Smooth muscle cell (in vitro differentiated cells): ENCODE measurements around the gene TXNRD1. TPM values are rescaled to one million over a fixed set of nuclear protein-coding genes. Genes with fewer than 3 reads are reported as not detected.

Experiments used
- DNase-seq: peaks from one replicate; lab custom pipeline; 2025; ENCODE audit not compliant: unreplicated experiment; lab: John Stamatoyannopoulos, UW
- H2AFZ ChIP-seq: fragments of 200-600 bp; sonication (generic); 2 replicates; pipeline ENCODE4 v1.6.0; 2016; ENCODE audit warnings: antibody characterized with exemption, low read depth, mild to moderate bottlenecking
- H3F3A ChIP-seq: fragments of 200-600 bp; sonication (generic); 2 replicates; pipeline ENCODE4 v1.6.0; 2017; ENCODE audit warnings: antibody characterized with exemption, low read depth
- H3K27ac ChIP-seq: fragments of 200-600 bp; sonication (generic); 2 replicates; pipeline ENCODE4 v1.5.1; 2016; ENCODE audit warnings: low read depth, mild to moderate bottlenecking
- H3K27me3 ChIP-seq: fragments of 200-600 bp; sonication (generic); 2 replicates; pipeline ENCODE4 v1.6.1; 2016; ENCODE audit warnings: low read depth, mild to moderate bottlenecking
- H3K36me3 ChIP-seq: fragments of 200-600 bp; sonication (generic); 2 replicates; pipeline ENCODE4 v1.5.1; 2016; ENCODE audit warnings: low read depth
- H3K4me1 ChIP-seq: fragments of 200-600 bp; sonication (generic); 2 replicates; pipeline ENCODE4 v1.5.1; 2016; ENCODE audit warnings: low read depth
- H3K4me2 ChIP-seq: fragments of 200-600 bp; sonication (generic); 2 replicates; pipeline ENCODE4 v1.6.0; 2016; ENCODE audit warnings: mild to moderate bottlenecking
- H3K4me3 ChIP-seq: fragments of 200-600 bp; sonication (generic); 2 replicates; pipeline ENCODE4 v1.5.1; 2016; ENCODE audit warnings: mild to moderate bottlenecking
- H3K79me2 ChIP-seq: fragments of 200-600 bp; sonication (generic); 2 replicates; pipeline ENCODE4 v1.6.0; 2016; ENCODE audit warnings: low read depth, mild to moderate bottlenecking
- H3K9ac ChIP-seq: fragments of 200-600 bp; sonication (generic); 2 replicates; pipeline ENCODE4 v1.6.0; 2016; ENCODE audit warnings: low read depth
- H3K9me3 ChIP-seq: fragments of 200-600 bp; sonication (generic); replicated peaks from 2 replicates; pipeline ENCODE4 v1.5.1; 2016; ENCODE audit warnings: low read depth
- H4K20me1 ChIP-seq: fragments of 200-600 bp; sonication (generic); 2 replicates; pipeline ENCODE4 v1.6.0; 2016; ENCODE audit warnings: low read depth
- CTCF ChIP-seq: fragments of 200-600 bp; sonication (generic); IDR thresholded peaks from 2 replicates; pipeline ENCODE4 v1.5.1; 2017; ENCODE audit warnings: borderline replicate concordance, mild to moderate bottlenecking, antibody characterized with exemption; ENCODE audit not compliant: insufficient read depth, poor library complexity, severe bottlenecking
- WGBS: methylation state at CpG from one replicate; pipeline ENCODE4 v1.1.7; 2016; ENCODE audit warnings: low lambda C conversion rate; 5-methylcytosine and 5-hydroxymethylcytosine counted together
- polyA plus RNA-seq: library from polyadenylated mRNA; unstranded; fragments of >200 nt; fragmentation: Nextera tagmentation; extraction: Ambion mirVana; gene quantifications from 2 replicates; pipeline ENCODE4 v1.2.1, GENCODE V29; 2016
- total RNA-seq: library from RNA; depleted of rRNA; stranded (reverse); fragments of >200 nt; gene quantifications from 2 replicates; pipeline ENCODE4 v1.2.3, GENCODE V29; 2014

The TXNRD1 gene
- total and polyA plus RNA-seq, 2 experiments from 2014 or later: 31.1 to 61.7 TPM

GRCh38 chr12:104348994-104349494, 133.5 kb downstream of the TXNRD1 start:
- no peaks in the 10 kb centered on the region for H3K79me2 ChIP-seq
- peaks cover 5% of the 10 kb centered on the region for H3K36me3 ChIP-seq
- H3K27me3 ChIP-seq: no peaks in the 10 kb centered on the region
- no peak overlapping the region for H3K9ac ChIP-seq
- H3K4me1 ChIP-seq: no peaks in the 10 kb centered on the region
- no peaks in the 10 kb centered on the region for H3K9me3 ChIP-seq
- H3K4me3 ChIP-seq: no peak overlapping the region
- TF ChIP-seq CTCF: no peak
- DNase-seq: no peak
- WGBS: 100% methylated on average over 2 of the region's 2 CpGs
- peaks cover 8% of the 10 kb centered on the region for H4K20me1 ChIP-seq
- no peak overlapping the region for H2AFZ ChIP-seq
- H3F3A ChIP-seq: no peaks in the 10 kb centered on the region
- H3K27ac ChIP-seq: no peak overlapping the region
- H3K4me2 ChIP-seq: no peak overlapping the region

GRCh38 chr12:104350211-104351056, 134.9 kb downstream of the TXNRD1 start:
- Histone ChIP-seq H3F3A (no peaks in the 10 kb centered on the region), H3K4me2 (no peak overlapping the region), H3K4me1 (no peaks in the 10 kb centered on the region), H3K79me2 (no peaks in the 10 kb centered on the region), H3K9me3 (no peaks in the 10 kb centered on the region), H3K9ac (no peak overlapping the region), H3K4me3 (no peak overlapping the region), H3K27ac (no peak overlapping the region), H3K27me3 (no peaks in the 10 kb centered on the region), H2AFZ (no peak overlapping the region), H3K36me3 (peaks cover 5% of the 10 kb centered on the region), H4K20me1 (no peaks in the 10 kb centered on the region)
- WGBS: 92% methylated on average over 8 of the region's 8 CpGs
- no peak for DNase-seq
- no peak for TF ChIP-seq CTCF

- H3K4me2 ChIP-seq: no peak overlapping the region
- no peak overlapping the region for H3K4me3 ChIP-seq
- no peaks in the 10 kb centered on the region for H3K79me2 ChIP-seq
- no peaks in the 10 kb centered on the region for H3K9me3 ChIP-seq
- H3K4me1 ChIP-seq: no peaks in the 10 kb centered on the region
- H3K9ac ChIP-seq: no peak overlapping the region
- TF ChIP-seq CTCF: no peak
- WGBS: over 99% methylated on average over 4 of the region's 4 CpGs
- H4K20me1 ChIP-seq: no peaks in the 10 kb centered on the region
- no peak overlapping the region for H3K27ac ChIP-seq
- no peak for DNase-seq
- no peaks in the 10 kb centered on the region for H3K27me3 ChIP-seq
- H2AFZ ChIP-seq: no peak overlapping the region
- H3K36me3 ChIP-seq: peaks cover 5% of the 10 kb centered on the region
- H3F3A ChIP-seq: no peaks in the 10 kb centered on the region
These were observed 135.7 kb downstream of the TXNRD1 start for GRCh38 chr12:104351057-104351983.
